Bladder microvascular endothelial cell (primary cell): ENCODE measurements around the gene STARD4. TPM values are rescaled to one million over a fixed set of nuclear protein-coding genes. Genes with fewer than 3 reads are reported as not detected.

Experiments
- total RNA-seq: library from RNA; depleted of rRNA; stranded (reverse); fragments of >200 nt; gene quantifications from 2 replicates; pipeline ENCODE4 v1.2.3, GENCODE V29; 2014

The STARD4 gene, protein sequence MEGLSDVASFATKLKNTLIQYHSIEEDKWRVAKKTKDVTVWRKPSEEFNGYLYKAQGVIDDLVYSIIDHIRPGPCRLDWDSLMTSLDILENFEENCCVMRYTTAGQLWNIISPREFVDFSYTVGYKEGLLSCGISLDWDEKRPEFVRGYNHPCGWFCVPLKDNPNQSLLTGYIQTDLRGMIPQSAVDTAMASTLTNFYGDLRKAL
- total RNA-seq: 37.0 and 41.4 TPM in 2 replicates

DNA sequence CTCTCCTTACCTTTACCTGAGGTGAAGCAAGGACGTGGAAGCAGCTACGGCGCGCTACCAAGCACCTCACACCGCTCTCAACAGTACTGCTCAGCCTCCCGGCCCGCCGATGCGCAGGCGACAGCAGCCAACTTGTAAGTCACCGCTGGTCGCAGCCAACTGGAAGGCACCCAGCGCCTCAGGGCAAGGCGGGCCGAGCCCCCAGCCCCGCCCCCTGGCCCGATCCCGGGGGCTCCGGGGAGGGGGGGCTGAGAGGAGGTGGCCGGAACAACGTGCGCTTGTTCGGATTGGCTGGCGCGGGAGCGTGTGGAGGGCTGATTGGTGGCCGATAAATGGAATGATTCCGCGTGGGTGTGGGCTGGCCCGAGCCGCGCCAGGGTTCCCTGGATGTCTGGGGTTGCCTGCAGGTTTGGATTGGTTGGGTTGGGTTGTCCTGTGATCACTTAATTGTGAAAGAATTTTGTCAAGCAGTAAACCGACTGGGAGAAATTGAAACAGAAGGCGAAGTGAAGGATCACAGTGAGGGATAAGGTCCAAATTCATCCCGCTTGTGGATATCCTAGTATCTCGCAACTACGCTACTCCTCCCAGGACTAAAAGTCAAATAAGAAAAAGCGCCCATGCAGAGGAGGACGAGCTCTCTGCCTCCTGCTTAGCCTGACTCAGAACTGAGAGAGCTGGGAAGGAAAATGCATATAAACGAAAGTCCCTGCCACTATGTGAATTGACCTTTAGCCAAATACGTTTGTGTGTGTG, at the start of gene STARD4:
STARD4 (minus strand) TSS at position 161 of the 756 bp plus-strand sequence. CDS start 5,102 bp downstream, outside the sequence.

Other genes starting within 250 kb of the STARD4 start
- 12.6 and 22.0 TPM in 2 replicates for gene NREP, start 244.7 kb upstream of the STARD4 start, total RNA-seq